ENCODE data around the gene TTC23L. TPM values are rescaled to one million over a fixed set of nuclear protein-coding genes. Genes with fewer than 3 reads are reported as not detected.

Gene TTC23L
- total and polyA plus RNA-seq, 4 donors = 0.62 to 6.1 (median 0.72) TPM; not detected in 1

GRCh38 chr5:34932947-34933346 is 94.0 kb downstream of the TTC23L start:
- H3K27me3 ChIP-seq (ENCODE audit: control insufficient read depth in 1 of 2, insufficient read depth in 2 of 2, low read length in 1 of 2) = no peaks in the 10 kb centered on the region
- no peak overlapping the region for H3K27ac ChIP-seq (ENCODE audit: low read depth in 1 of 2, low read length in 2 of 2)
- H3K9me3 ChIP-seq (ENCODE audit: control insufficient read depth, low read length) = no peaks in the 10 kb centered on the region
- 91 to 96% methylated on average over 2 of the region's 2 CpGs for WGBS, 2 donors
- peaks cover 0 to 2% of the 10 kb centered on the region in 2 donors for H3K36me3 ChIP-seq (ENCODE audit: control insufficient read depth in 1 of 2, insufficient read depth in 2 of 2, low read length in 1 of 2)
- peaks cover 2 to 4% of the 10 kb centered on the region in 2 donors for H3K4me1 ChIP-seq (ENCODE audit: control insufficient read depth in 1 of 2, insufficient read depth in 2 of 2, low read length in 2 of 2)
- no peak for ATAC-seq (ENCODE audit: low FRiP score)
- no peak for DNase-seq
- H3K4me3 ChIP-seq (ENCODE audit: low read length in 2 of 2) = no peak overlapping the region
- intact Hi-C loops (cut with DNase I) = no loop called here

- Histone ChIP-seq H3K4me1 (ENCODE audit: control insufficient read depth in 1 of 2, insufficient read depth in 2 of 2, low read length in 2 of 2) (peaks cover 0 to 1% of the 10 kb centered on the region in 2 donors), H3K4me3 (ENCODE audit: low read length in 2 of 2) (no peak overlapping the region), H3K27me3 (ENCODE audit: control insufficient read depth in 1 of 2, insufficient read depth in 2 of 2, low read length in 1 of 2) (no peaks in the 10 kb centered on the region), H3K9me3 (ENCODE audit: control insufficient read depth, low read length) (no peaks in the 10 kb centered on the region), H3K27ac (ENCODE audit: low read depth in 1 of 2, low read length in 2 of 2) (no peak overlapping the region), H3K36me3 (ENCODE audit: control insufficient read depth in 1 of 2, insufficient read depth in 2 of 2, low read length in 1 of 2) (peaks cover 5 to 12% of the 10 kb centered on the region in 2 donors)
- WGBS, 2 donors = 57 to 60% methylated on average over 3 of the region's 3 CpGs
- no peak for DNase-seq
- intact Hi-C loops (cut with DNase I) = no loop called here
- no peak for ATAC-seq (ENCODE audit: low FRiP score)
Observed at GRCh38 chr5:34941936-34942335, 103.0 kb downstream of the TTC23L start.

GRCh38 chr5:34944044-34944443 is 105.1 kb downstream of the TTC23L start:
- intact Hi-C loops (cut with DNase I) = no loop called here
- Histone ChIP-seq H3K27ac (ENCODE audit: low read depth in 1 of 2, low read length in 2 of 2) (no peak overlapping the region), H3K9me3 (ENCODE audit: control insufficient read depth, low read length) (no peaks in the 10 kb centered on the region), H3K4me3 (ENCODE audit: low read length in 2 of 2) (no peak overlapping the region), H3K27me3 (ENCODE audit: control insufficient read depth in 1 of 2, insufficient read depth in 2 of 2, low read length in 1 of 2) (no peaks in the 10 kb centered on the region), H3K4me1 (ENCODE audit: control insufficient read depth in 1 of 2, insufficient read depth in 2 of 2, low read length in 2 of 2) (no peaks in the 10 kb centered on the region), H3K36me3 (ENCODE audit: control insufficient read depth in 1 of 2, insufficient read depth in 2 of 2, low read length in 1 of 2) (peaks cover 5 to 10% of the 10 kb centered on the region in 2 donors)
- DNase-seq (no peak), ATAC-seq (ENCODE audit: low FRiP score) (no peak)
- WGBS, 2 donors = 94 to 98% methylated on average over 2 of the region's 2 CpGs

DNA sequence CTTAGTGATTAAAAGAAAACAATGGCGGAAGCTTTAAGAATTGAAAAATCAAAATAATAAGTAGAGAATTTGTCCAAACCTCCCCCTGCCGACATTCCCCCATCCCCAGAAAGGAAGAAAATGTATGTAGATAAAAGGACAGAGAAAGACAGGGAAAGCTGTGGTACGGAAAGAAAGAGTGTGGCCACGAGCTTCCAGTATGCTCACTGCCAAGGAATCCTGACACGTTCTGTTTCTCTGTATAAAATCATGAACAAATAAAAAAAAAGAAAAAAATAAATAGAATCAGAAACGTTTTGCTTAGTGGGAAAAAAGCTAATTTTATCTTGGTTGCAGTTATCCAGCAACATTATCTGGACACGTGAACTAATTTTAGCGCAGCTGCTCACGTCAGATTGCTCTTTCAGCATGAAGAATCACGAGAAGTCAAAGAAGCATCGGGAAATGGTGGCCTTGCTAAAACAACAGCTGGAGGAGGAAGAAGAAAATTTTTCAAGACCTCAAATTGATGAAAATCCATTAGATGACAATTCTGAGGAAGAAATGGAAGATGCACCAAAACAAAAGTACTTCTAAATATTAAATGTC is 105.6 kb downstream of the TTC23L start:
- no peaks in the 10 kb centered on the region for H3K27me3 ChIP-seq (ENCODE audit: control insufficient read depth in 1 of 2, insufficient read depth in 2 of 2, low read length in 1 of 2)
- intact Hi-C loops (cut with DNase I) = no loop called here
- 66 to 67% methylated on average over 11 of the region's 11 CpGs for WGBS, 2 donors
- ATAC-seq (ENCODE audit: low FRiP score) (no peak), DNase-seq (no peak)
- H3K27ac ChIP-seq (ENCODE audit: low read depth in 1 of 2, low read length in 2 of 2) = no peak overlapping the region
- H3K4me3 ChIP-seq (ENCODE audit: low read length in 2 of 2) = no peak overlapping the region
- peaks cover 5 to 11% of the 10 kb centered on the region in 2 donors for H3K36me3 ChIP-seq (ENCODE audit: control insufficient read depth in 1 of 2, insufficient read depth in 2 of 2, low read length in 1 of 2)
- H3K9me3 ChIP-seq (ENCODE audit: control insufficient read depth, low read length) = no peaks in the 10 kb centered on the region
- no peaks in the 10 kb centered on the region for H3K4me1 ChIP-seq (ENCODE audit: control insufficient read depth in 1 of 2, insufficient read depth in 2 of 2, low read length in 2 of 2)

Other genes starting within 250 kb of the TTC23L start
- 100 to 1,000 TPM in 1 of 2 donors, 10 to 100 TPM in 1; 99.8 to 214 TPM for gene RAI14, start 182.8 kb upstream of the TTC23L start, total RNA-seq
- gene RAI14, start 182.8 kb upstream of the TTC23L start, polyA plus RNA-seq = 10 to 100 TPM; 19.4 to 46.3 TPM
- 10 to 100 TPM; 17.9 to 19.3 TPM for gene RAD1, start 76.3 kb downstream of the TTC23L start, total RNA-seq
- gene RAD1, start 76.3 kb downstream of the TTC23L start, polyA plus RNA-seq = 10 to 100 TPM; 19.3 to 21.2 TPM
- gene BRIX1, start 76.5 kb downstream of the TTC23L start, total RNA-seq = 10 to 100 TPM; 14.9 to 19.0 TPM
- 10 to 100 TPM; 12.4 to 16.6 TPM for gene BRIX1, start 76.5 kb downstream of the TTC23L start, polyA plus RNA-seq
- gene DNAJC21, start 90.4 kb downstream of the TTC23L start, total RNA-seq = 10 to 100 TPM; 40.4 to 50.9 TPM
- gene DNAJC21, start 90.4 kb downstream of the TTC23L start, polyA plus RNA-seq = 10 to 100 TPM; 26.9 to 49.2 TPM
- gene AGXT2, start 208.8 kb downstream of the TTC23L start, total RNA-seq = not detected
- not detected for gene AGXT2, start 208.8 kb downstream of the TTC23L start, polyA plus RNA-seq